C4-2B (cell line): Measurements from ENCODE around the gene ZFP37.
"Not testable (repeated sequence)": the region's sequence is repeated elsewhere in the genome, so short reads cannot be mapped to it uniquely, and the experiment has no call there.

ENCODE experiments used
- H3K27ac ChIP-seq: fragments of 450-650 bp; 2 replicates; pipeline ENCODE4 v1.5.1; 2017
- CTCF ChIP-seq: fragments of 450-650 bp; conservative IDR thresholded peaks from 2 replicates; pipeline ENCODE4 v1.5.1; 2017; ENCODE audit warnings: mild to moderate bottlenecking
- ZFX ChIP-seq: fragments of 450-650 bp; IDR thresholded peaks from 2 replicates; pipeline ENCODE4 v1.6.1; 2017

The ZFP37 gene

GRCh38 chr9:113056191-113057106 lies at the start of gene ZFP37:
Gene ZFP37 (minus strand): TSS chr9:113056724. CDS start chr9:113056688, 36 bp downstream.
- no peak for TF ChIP-seq CTCF
- peak within 1 kb of the TSS; percentile 68 for H3K27ac ChIP-seq

GRCh38 chr9:113105345-113105744 lies 48.8 kb upstream of the ZFP37 start:
- not testable (repeated sequence) for H3K27ac ChIP-seq

- TF ChIP-seq CTCF = no peak
- no peak for TF ChIP-seq ZFX
- H3K27ac ChIP-seq = no peak overlapping the region
Measured at GRCh38 chr9:113095561-113095960, 39.0 kb upstream of the ZFP37 start.

DNA sequence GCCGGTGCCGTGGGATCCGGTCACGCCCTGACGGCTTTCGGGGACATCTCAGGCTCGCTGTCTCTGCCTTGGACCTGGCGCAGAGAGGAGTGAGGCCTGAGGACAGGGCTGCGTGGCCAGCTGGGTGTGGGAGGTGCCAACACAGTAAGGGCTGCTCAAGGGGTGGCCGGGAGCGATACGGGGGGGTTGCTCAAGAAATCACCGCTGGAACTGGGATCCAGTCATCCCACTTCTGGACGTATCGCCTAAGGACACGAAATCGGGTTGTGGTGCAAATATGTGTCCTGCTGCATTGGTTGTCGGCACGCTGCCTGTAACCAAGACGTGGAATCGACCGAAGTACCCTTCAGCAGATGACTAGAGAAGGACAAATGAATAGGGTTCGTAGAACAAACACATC lies 33.4 kb upstream of the ZFP37 start:
- not testable (repeated sequence) for H3K27ac ChIP-seq

- not testable (repeated sequence) for H3K27ac ChIP-seq
Measured at GRCh38 chr9:113089143-113089505, 32.6 kb upstream of the ZFP37 start.

- not testable (repeated sequence) for H3K27ac ChIP-seq
Measured at GRCh38 chr9:113088456-113089142, 32.1 kb upstream of the ZFP37 start.

DNA sequence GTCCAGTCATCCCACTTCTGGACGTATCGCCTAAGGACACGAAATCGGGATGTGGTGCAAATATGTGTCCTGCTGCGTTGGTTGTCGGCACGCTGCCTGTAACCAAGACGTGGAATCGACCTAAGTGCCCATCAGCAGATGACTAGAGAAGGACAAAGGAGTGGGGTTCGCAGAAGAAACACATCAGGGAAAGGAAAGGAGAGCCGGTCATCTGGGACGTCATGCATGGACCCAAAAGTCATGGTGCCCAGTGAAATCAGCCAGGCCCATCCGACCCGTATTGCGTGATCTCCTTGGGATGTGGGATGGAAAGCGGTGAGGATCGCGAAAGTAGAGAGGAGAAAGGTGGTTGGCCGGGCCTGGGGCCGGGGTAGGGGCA lies 6.4 kb upstream of the ZFP37 start:
- not testable (repeated sequence) for H3K27ac ChIP-seq

DNA sequence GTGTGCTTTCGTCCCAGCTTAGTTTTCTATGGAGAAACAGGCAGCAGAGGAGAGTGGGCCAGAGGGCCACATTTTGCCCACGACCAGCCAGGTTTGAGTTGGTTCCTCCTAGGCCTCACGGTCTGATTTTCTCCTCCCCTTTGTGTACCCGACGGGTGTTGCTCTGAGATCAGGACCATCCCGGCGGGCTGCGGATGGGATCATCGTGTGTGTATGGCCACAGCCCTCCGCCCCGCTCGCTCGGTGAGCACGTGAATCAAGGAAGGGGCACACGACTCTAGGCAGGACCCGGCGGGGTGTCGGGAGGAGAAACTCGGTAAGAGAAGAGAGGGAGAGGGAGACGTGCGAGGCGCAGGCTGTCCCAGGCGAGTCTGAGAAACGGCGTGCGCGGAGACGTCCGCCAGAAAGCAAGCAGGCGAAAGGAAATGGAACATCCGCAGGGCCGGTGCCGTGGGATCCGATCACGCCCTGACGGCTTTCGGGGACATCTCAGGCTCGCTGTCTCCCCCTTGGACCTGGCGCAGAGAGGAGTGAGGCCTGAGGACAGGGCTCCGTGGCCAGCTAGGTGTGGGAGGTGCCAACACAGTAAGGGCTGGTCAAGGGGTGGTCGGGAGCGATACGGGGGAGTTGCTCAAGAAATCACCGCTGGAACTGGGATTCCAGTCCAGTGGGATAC lies 5.9 kb upstream of the ZFP37 start:
- not testable (repeated sequence) for H3K27ac ChIP-seq

- not testable (repeated sequence) for H3K27ac ChIP-seq
Measured at GRCh38 chr9:113061072-113061850, 4.7 kb upstream of the ZFP37 start.

DNA sequence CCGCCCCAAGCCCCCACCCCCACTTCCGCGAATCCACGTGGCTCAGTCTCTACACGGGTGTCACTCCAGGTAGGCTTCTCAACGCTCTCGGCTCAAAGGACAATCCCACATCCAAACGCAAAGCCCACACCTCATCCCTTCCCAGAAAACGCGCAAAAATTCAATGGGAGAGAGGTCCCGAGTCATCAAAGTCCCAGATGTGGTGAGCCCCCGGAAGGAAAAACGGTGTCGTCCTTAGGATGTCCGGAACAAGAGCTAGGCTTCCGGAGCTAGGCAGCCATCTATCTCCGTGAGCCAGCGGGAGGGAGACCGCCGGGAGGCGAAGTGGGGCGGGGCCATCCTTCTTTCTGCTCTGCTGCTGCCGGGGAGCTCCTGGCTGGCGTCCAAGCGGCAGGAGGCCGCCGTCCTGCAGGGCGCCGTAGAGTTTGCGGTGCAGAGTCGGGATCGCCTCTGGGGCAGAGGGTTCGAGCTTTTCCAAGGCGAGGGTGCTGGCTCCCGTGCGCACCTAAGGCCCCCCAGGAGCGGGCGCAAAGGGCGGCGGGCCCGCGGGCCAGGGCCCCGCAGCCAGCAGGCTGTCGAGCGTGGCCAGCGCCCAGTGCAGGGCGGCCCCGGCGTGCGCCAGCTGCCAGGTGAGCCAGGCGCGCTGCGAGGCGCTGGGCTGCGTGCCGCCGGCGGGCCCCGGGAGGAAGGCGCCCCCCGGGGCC lies 3.2 kb upstream of the ZFP37 start:
- not testable (repeated sequence) for H3K27ac ChIP-seq

DNA sequence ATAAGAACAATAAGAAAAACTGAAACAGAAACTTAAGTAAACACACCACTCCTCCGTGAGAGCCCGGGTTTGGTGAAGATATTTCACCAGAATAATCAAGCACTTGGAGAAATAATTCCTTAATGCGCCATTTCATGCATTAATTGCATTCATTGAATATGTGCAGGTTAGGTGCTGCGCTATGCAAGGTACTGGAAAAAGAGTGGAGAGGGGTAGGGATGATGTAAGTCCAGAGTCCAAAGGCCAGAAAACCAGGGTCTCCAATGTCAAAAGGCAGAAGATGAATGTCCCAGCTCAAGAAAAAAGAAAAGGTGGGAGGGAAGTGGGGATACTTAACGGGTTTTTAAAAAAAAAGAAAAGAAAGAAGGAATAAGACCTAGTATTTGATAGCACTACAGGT lies 669 bp upstream of the ZFP37 start:
- H3K27ac ChIP-seq = no peak overlapping the region

More for the DNA sequence above, 669 bp upstream of the ZFP37 start:
- no peak for TF ChIP-seq ZFX
- no peak for TF ChIP-seq CTCF
